Measurements from ENCODE around the gene DUSP7.

Gene DUSP7

DNA sequence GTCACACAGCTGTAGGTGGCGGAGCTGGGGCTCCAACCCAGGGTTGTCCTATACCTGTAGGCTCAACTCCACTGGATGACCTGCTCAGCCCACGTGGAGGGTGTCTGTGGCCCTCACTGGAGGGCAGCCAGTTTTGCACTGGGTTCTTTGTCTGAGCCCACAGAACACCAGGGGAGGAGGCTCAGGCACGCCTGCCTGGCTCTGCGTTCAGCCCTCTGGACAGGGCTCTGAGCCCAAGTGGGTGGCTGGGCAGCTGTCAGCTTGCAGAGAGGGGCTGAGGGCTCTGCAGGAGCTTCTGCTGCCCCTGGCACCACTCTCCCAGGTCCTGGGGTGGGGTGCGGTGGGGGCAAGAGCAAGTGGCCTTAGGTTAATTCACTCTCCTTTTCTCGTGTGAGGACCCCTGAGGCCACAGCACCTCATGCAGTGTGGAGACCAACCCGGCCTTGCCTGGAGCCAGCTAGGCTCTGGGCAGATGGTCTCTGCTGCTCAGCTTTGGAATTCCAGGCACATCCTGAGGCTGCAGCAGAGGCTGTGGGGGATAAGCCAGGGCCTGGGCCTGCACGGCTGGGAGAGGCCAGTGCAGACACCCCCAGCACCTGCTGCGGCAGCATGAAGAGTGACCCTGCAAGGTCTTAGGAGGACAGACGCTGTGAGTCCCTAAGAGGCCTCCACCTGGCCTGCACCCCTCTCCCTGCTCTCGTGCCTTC, 23.5 kb downstream of the DUSP7 start:
- TF ChIP-seq CTCF (IDR thresholded peaks at IDR 0.05) = no peak

- no peak for TF ChIP-seq CTCF (IDR thresholded peaks at IDR 0.05)
Observed at GRCh38 chr3:52031896-52032295, 24.5 kb downstream of the DUSP7 start.

GRCh38 chr3:52030714-52031310, 25.6 kb downstream of the DUSP7 start:
- TF ChIP-seq CTCF (IDR thresholded peaks at IDR 0.05) = no peak

- no peak for TF ChIP-seq CTCF (IDR thresholded peaks at IDR 0.05)
Observed at GRCh38 chr3:52029535-52029934, 26.8 kb downstream of the DUSP7 start.

GRCh38 chr3:52029053-52029452, 27.3 kb downstream of the DUSP7 start:
- no peak for TF ChIP-seq CTCF (IDR thresholded peaks at IDR 0.05)

GRCh38 chr3:52028572-52028971, 27.8 kb downstream of the DUSP7 start:
- no peak for TF ChIP-seq CTCF (IDR thresholded peaks at IDR 0.05)

GRCh38 chr3:52026041-52026440, 30.3 kb downstream of the DUSP7 start:
- TF ChIP-seq CTCF (IDR thresholded peaks at IDR 0.05) = no peak

All from LNCAP (cell line).